Panc1 (cell line): ENCODE results near the gene DOCK3. TPM values are rescaled to one million over a fixed set of nuclear protein-coding genes. Genes with fewer than 3 reads are reported as not detected.
"Not testable (repeated sequence)": the region's sequence is repeated elsewhere in the genome, so short reads cannot be mapped to it uniquely, and the experiment has no call there.

ENCODE experiments used
- ATAC-seq: fragments of 200-7000 bp; cut with Tn5 transposase; 2 replicates; pipeline ENCODE4 v1.9.1; 2020; ENCODE audit warnings: mild to moderate bottlenecking, moderate library complexity
- BruUV-seq: library from RNA; stranded (reverse); fragments of 400-500 nt; replicated peaks from 2 replicates; lab custom pipeline; 2021; lab: Mats Ljungman, UMichigan
- CTCF ChIA-PET: fragments of 300-600 bp; sonication (Branson Sonifier 250); formaldehyde crosslinking; loops from one replicate; lab custom pipeline; 2022; ENCODE audit warnings: antibody characterized with exemption; lab: Charles Lee
- POLR2A ChIA-PET: fragments of 300-600 bp; sonication (Branson Sonifier 250); formaldehyde crosslinking; loops from one replicate; lab custom pipeline; 2022; ENCODE audit warnings: antibody characterized with exemption; lab: Charles Lee
- DNase-seq: peaks from one replicate; pipeline ENCODE4 v3.0.0-alpha.2; 2010; ENCODE audit warnings: low read depth, low spot score
- H3K27ac ChIP-seq: 2 replicates; pipeline ENCODE4 v1.5.1; 2011; ENCODE audit warnings: mild to moderate bottlenecking, low read length, inconsistent platforms
- H3K27me3 ChIP-seq: fragments of 200-500 bp; sonication (Bioruptor generic); 2 replicates; pipeline ENCODE4 v1.6.0; 2014; ENCODE audit warnings: low read length, inconsistent platforms; ENCODE audit not compliant: control insufficient read depth, insufficient read depth
- H3K36me3 ChIP-seq: fragments of 200-500 bp; sonication (Bioruptor generic); 2 replicates; pipeline ENCODE4 v1.5.1; 2014; ENCODE audit warnings: inconsistent platforms, mild to moderate bottlenecking, low read length, moderate library complexity; ENCODE audit not compliant: control insufficient read depth, insufficient read depth
- H3K4me1 ChIP-seq: 2 replicates; pipeline ENCODE4 v1.5.1; 2011; ENCODE audit warnings: inconsistent platforms, mild to moderate bottlenecking, low read length, moderate library complexity; ENCODE audit not compliant: control insufficient read depth, insufficient read depth
- H3K4me3 ChIP-seq, 2 experiments: 2 replicates each; pipeline ENCODE4 v1.5.1; 2011 to 2012; ENCODE audit warnings: low read depth in 2 of 2, low read length in 2 of 2, mild to moderate bottlenecking in 2 of 2, inconsistent platforms in 1 of 2, moderate library complexity in 1 of 2
- H3K9me3 ChIP-seq: fragments of 200-500 bp; sonication (Bioruptor generic); 2 replicates; pipeline ENCODE4 v1.5.1; 2014; ENCODE audit warnings: low read depth, mild to moderate bottlenecking, inconsistent platforms, low read length, moderate library complexity; ENCODE audit not compliant: control insufficient read depth, insufficient read depth
- CTCF ChIP-seq: fragments of 450-650 bp; IDR thresholded peaks from 2 replicates; pipeline ENCODE4 v1.5.1; 2017; ENCODE audit warnings: mild to moderate bottlenecking
- POLR2AphosphoS5 ChIP-seq: IDR thresholded peaks from 2 replicates; pipeline ENCODE4 v1.6.1; 2012; ENCODE audit warnings: mild to moderate bottlenecking, low read depth, low read length, moderate library complexity
- REST ChIP-seq, 2 experiments: IDR thresholded peaks; 2 replicates each; pipeline ENCODE4 v1.6.1; 2011 to 2012; ENCODE audit warnings: low read depth in 2 of 2, control low read depth in 1 of 2, low read length in 1 of 2, mild to moderate bottlenecking in 1 of 2, moderate library complexity in 1 of 2; ENCODE audit not compliant: insufficient read depth in 1 of 2
- SIN3A ChIP-seq: IDR thresholded peaks from 2 replicates; pipeline ENCODE4 v1.6.1; 2012; ENCODE audit warnings: low read depth, mild to moderate bottlenecking, low read length, moderate library complexity, borderline replicate concordance; ENCODE audit not compliant: insufficient read depth
- TCF7L2 ChIP-seq: IDR thresholded peaks from 2 replicates; pipeline ENCODE4 v1.6.1; 2011; ENCODE audit warnings: mild to moderate bottlenecking, low read depth, low read length, inconsistent platforms
- in situ Hi-C: cut with HindIII; loops from 2 replicates; pipeline ENCODE4 v1.10.0; 2016; ENCODE audit warnings: low sequenced_read_pairs, low pct_unique_long_range_greater_than_20kb
- intact Hi-C: fragments of 100-400 bp; cut with micrococcal nuclease; formaldehyde crosslinking; loops from one replicate; pipeline ENCODE4 v1.10.0; 2022; ENCODE audit not compliant: unreplicated experiment
- total RNA-seq: library from RNA; stranded (reverse); gene quantifications from one replicate; pipeline ENCODE4 v1.2.1, GENCODE V29; 2021; ENCODE audit not compliant: unreplicated experiment

Gene DOCK3
- total RNA-seq, 1 experiment from 2014 or later = 0.21 TPM

DNA sequence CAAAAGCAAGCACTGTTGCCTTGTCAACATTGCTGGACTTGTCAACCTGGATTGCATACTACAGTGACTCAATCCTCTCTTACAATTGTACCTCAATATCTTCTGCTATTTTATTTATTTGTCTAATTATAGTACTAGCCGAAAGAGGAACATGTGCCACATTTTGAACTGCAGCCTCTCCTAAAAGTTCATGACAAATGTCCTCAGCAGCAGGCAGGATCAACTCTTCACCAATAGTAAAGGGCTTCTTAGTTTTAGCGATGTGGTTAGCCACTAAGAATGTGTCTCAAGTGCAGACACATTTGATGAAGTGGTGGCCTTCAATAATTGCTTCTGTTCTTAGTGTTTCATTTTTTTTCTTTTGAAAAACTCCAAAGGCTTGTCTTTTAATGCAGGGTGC lies 13.2 kb downstream of the DOCK3 start:
- no peaks in the 10 kb centered on the region for H3K36me3 ChIP-seq
- intact Hi-C loops = no loop called here
- ChIA-PET CTCF (no interaction called here), POLR2A (no interaction called here)
- no peak overlapping the region for H3K4me3 ChIP-seq
- TF ChIP-seq SIN3A (no peak), CTCF (no peak), REST (IDR thresholded peaks at IDR 0.05; ENCODE audit: insufficient read depth in 1 of 2, low read depth in 2 of 2, low read length in 1 of 2) (no peak), POLR2AphosphoS5 (no peak), TCF7L2 (no peak)
- no peak overlapping the region for H3K27ac ChIP-seq
- DNase-seq = no peak
- no peak for ATAC-seq
- no peaks in the 10 kb centered on the region for H3K9me3 ChIP-seq
- BruUV-seq = no TSS peak
- no peaks in the 10 kb centered on the region for H3K27me3 ChIP-seq
- H3K4me1 ChIP-seq = no peaks in the 10 kb centered on the region
- in situ Hi-C loops = no loop called here

- H3K27me3 ChIP-seq, H3K9me3 ChIP-seq, in situ Hi-C loops, H3K27ac ChIP-seq, BruUV-seq, H3K4me1 ChIP-seq, DNase-seq, H3K36me3 ChIP-seq, POLR2A ChIA-PET, CTCF ChIA-PET, ATAC-seq, H3K4me3 ChIP-seq, intact Hi-C loops: not testable (repeated sequence)
Observed at GRCh38 chr3:50688602-50689001, 13.9 kb downstream of the DOCK3 start.

DNA sequence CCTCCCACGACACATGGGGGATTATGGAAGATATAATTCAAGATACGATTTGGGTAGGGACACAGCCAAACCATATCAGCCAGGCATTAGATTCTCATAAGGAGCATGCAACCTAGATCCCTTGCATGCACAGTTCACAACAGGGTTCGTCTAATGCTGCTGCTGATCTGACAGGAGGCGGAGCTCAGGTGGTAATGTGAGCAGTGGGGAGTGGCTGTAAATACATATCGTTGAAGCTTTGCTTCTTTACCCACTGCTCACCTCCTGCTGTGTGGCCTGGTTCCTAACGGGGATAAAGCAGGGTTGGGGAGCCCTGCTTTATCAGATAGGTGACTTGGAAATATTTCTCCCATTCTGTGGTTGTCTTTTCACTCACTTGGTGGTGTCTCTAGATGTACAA lies 14.8 kb downstream of the DOCK3 start:
- Histone ChIP-seq H3K4me3 (no peak overlapping the region), H3K9me3 (no peaks in the 10 kb centered on the region), H3K4me1 (no peaks in the 10 kb centered on the region), H3K27me3 (no peaks in the 10 kb centered on the region), H3K36me3 (no peaks in the 10 kb centered on the region), H3K27ac (no peak overlapping the region)
- TF ChIP-seq SIN3A = no peak
- no peak for TF ChIP-seq TCF7L2
- no peak for TF ChIP-seq POLR2AphosphoS5
- no peak for TF ChIP-seq REST (IDR thresholded peaks at IDR 0.05; ENCODE audit: insufficient read depth in 1 of 2, low read depth in 2 of 2, low read length in 1 of 2)
- no peak for TF ChIP-seq CTCF
- intact Hi-C loops = no loop called here
- DNase-seq (no peak), ATAC-seq (no peak)
- no TSS peak for BruUV-seq
- in situ Hi-C loops = no loop called here
- CTCF ChIA-PET = no interaction called here
- POLR2A ChIA-PET = no interaction called here
